Nucleus accumbens (tissue), 56 donors: ENCODE data around the gene SFXN1.
"Not testable (repeated sequence)": the region's sequence is repeated elsewhere in the genome, so short reads cannot be mapped to it uniquely, and the experiment has no call there.

Source experiments
- DNase-seq, 56 donors: peaks; one replicate each; lab custom pipeline; 2025; lab: John Stamatoyannopoulos, UW

Gene SFXN1, protein sequence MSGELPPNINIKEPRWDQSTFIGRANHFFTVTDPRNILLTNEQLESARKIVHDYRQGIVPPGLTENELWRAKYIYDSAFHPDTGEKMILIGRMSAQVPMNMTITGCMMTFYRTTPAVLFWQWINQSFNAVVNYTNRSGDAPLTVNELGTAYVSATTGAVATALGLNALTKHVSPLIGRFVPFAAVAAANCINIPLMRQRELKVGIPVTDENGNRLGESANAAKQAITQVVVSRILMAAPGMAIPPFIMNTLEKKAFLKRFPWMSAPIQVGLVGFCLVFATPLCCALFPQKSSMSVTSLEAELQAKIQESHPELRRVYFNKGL

GRCh38 chr5:175478384-175479124, at the start of gene SFXN1:
SFXN1 (plus strand) TSS chr5:175478560; CDS start chr5:175492104, 13,544 bp downstream.
- peak in 54 of 56 donors; percentile 18 to 90 (median 74) for DNase-seq

GRCh38 chr5:175434800-175435199, 43.6 kb upstream of the SFXN1 start:
- no peak for DNase-seq

- no peak for DNase-seq
Measured at GRCh38 chr5:175436359-175436758, 42.0 kb upstream of the SFXN1 start.

GRCh38 chr5:175438234-175438857, 40.0 kb upstream of the SFXN1 start:
- DNase-seq, result no peak

DNA sequence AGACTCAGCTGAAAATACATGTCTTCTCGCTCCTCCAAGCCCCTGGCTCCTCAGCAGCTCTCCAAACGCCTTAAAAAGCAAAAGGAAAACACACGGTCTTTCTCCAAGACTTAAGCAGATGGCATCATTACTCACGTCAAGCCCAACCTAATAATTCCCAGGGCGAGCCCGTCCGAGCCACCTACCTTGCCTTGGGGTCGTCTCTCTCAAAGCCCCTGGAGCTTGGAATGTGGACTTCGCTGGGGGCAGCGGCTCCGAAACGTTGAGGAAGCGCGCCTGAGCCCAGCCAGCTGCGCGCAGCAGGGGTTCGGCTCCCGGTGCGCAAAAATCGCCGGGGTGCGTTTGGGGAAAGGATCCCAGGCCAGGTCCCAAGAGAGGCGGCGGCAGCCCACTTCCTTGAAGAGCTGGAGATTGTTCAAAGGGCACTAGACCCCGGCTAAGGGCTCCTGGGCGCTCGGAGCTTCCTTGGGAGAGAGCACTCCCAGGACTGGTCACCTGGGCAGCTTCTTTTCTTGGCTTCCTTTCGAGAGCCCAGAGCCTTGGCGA, 34.8 kb upstream of the SFXN1 start:
- no peak for DNase-seq

GRCh38 chr5:175444060-175444904, 34.1 kb upstream of the SFXN1 start, which contains the start of gene DRD1:
DRD1 (minus strand) TSS chr5:175444182; CDS start chr5:175443099, 1,083 bp downstream.
- peak in 40 of 56 donors; percentile 8 to 75 (median 43) for DNase-seq

- peak in 4 of 56 donors; percentile 38 to 61 (median 45) for DNase-seq
Measured at GRCh38 chr5:175444905-175445456, 33.4 kb upstream of the SFXN1 start.

GRCh38 chr5:175446378-175446777, 32.0 kb upstream of the SFXN1 start:
- DNase-seq, result not testable (repeated sequence)

GRCh38 chr5:175447571-175447970, 30.8 kb upstream of the SFXN1 start:
- no peak for DNase-seq

DNA sequence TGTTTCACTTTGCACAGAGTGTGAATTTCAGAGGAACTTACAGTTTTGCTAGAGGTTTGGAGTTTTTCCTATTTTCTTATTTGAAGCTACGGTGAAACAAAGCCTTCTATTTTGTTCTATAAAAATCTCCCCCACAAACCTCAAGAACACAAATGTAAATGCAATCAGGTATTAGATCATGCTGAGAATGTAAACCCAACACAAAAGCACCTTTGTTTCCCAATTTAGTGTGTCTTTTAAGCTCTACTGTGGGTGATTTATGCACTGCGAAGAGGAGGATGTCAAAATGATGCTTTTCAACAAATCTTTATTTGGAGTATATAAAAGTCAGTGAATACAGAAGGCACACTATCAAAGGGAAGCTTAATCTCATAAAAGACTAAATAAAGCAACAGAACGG, 30.1 kb upstream of the SFXN1 start:
- DNase-seq, result no peak

DNA sequence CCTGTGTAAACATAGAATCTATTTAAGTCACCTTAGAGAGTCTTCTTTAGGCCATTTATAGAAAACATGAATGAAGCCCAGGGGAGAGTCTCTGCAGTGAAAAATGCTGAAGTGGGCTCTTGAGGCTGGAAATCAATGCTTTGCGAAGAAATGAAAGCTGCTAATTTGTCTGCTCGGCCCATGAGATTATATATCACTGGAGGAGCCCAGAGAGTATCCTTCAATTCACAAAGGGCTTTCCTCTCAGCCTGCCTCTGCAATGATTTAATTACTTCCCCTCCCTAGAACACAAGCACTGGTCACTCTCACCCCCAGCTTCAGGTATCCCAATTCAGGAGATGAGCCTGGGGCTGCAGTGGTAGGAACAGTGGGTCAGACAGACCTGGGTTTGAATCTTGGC, 26.2 kb upstream of the SFXN1 start:
- no peak for DNase-seq

- not testable (repeated sequence) for DNase-seq
Measured at GRCh38 chr5:175454338-175454737, 24.0 kb upstream of the SFXN1 start.

GRCh38 chr5:175456105-175456742, 22.1 kb upstream of the SFXN1 start:
- DNase-seq, result no peak

- no peak for DNase-seq
Measured at GRCh38 chr5:175457466-175457865, 20.9 kb upstream of the SFXN1 start.

- peak in 1 of 56 donors; percentile 11 for DNase-seq
Measured at GRCh38 chr5:175460126-175460525, 18.2 kb upstream of the SFXN1 start.

- DNase-seq, result no peak
Measured at GRCh38 chr5:175460552-175460951, 17.8 kb upstream of the SFXN1 start.

GRCh38 chr5:175461370-175461769, 17.0 kb upstream of the SFXN1 start:
- no peak for DNase-seq

GRCh38 chr5:175463641-175464040, 14.7 kb upstream of the SFXN1 start:
- DNase-seq, result no peak
